NOMO-1 (cell line): ENCODE results near the gene CRYGS.
"Not testable (repeated sequence)": the region's sequence is repeated elsewhere in the genome, so short reads cannot be mapped to it uniquely, and the experiment has no call there.

Source experiments
- DNase-seq, 2 experiments: peaks; one replicate each; lab custom pipeline; 2025; ENCODE audit not compliant: unreplicated experiment in 2 of 2; lab: John Stamatoyannopoulos, UW

Gene CRYGS

GRCh38 chr3:186544281-186544680 is at the start of gene CRYGS:
Gene CRYGS (minus strand): TSS chr3:186544380. CDS start chr3:186544326, 54 bp downstream.
- no peak for DNase-seq

- no peak for DNase-seq
Observed at GRCh38 chr3:186593862-186594261, 49.7 kb upstream of the CRYGS start.

- DNase-seq = no peak
Observed at GRCh38 chr3:186592682-186593081, 48.5 kb upstream of the CRYGS start.

GRCh38 chr3:186590580-186591295 is 46.6 kb upstream of the CRYGS start:
- no peak for DNase-seq

GRCh38 chr3:186589856-186590579 is 45.8 kb upstream of the CRYGS start:
- DNase-seq = no peak

- DNase-seq = peak in 1 of 2 experiments; percentile 8
Observed at GRCh38 chr3:186589121-186589520, 44.9 kb upstream of the CRYGS start.

GRCh38 chr3:186588632-186589031 is 44.5 kb upstream of the CRYGS start:
- DNase-seq = no peak

- no peak for DNase-seq
Observed at GRCh38 chr3:186587183-186587582, 43.0 kb upstream of the CRYGS start.

- not testable (repeated sequence) for DNase-seq
Observed at GRCh38 chr3:186586245-186586644, 42.1 kb upstream of the CRYGS start.

- no peak for DNase-seq
Observed at GRCh38 chr3:186583831-186584230, 39.7 kb upstream of the CRYGS start.

- DNase-seq = no peak
Observed at GRCh38 chr3:186582541-186582940, 38.4 kb upstream of the CRYGS start.

- no peak for DNase-seq
Observed at GRCh38 chr3:186580785-186581184, 36.6 kb upstream of the CRYGS start.

- no peak for DNase-seq
Observed at GRCh38 chr3:186577521-186577920, 33.3 kb upstream of the CRYGS start.

GRCh38 chr3:186571644-186572013 is 27.4 kb upstream of the CRYGS start:
- peak; percentile 28 to 73 for DNase-seq

- DNase-seq = no peak
Observed at GRCh38 chr3:186570941-186571643, 26.9 kb upstream of the CRYGS start.

GRCh38 chr3:186570096-186570940 is 26.1 kb upstream of the CRYGS start, which contains the start of gene DNAJB11:
Gene DNAJB11 (plus strand): TSS chr3:186570720. CDS start chr3:186570898, 178 bp downstream.
- DNase-seq = peak; percentile 100

- no peak for DNase-seq
Observed at GRCh38 chr3:186569779-186570095, 25.6 kb upstream of the CRYGS start.

GRCh38 chr3:186569361-186569760 is 25.2 kb upstream of the CRYGS start:
- not testable (repeated sequence) for DNase-seq

GRCh38 chr3:186567072-186567921 is 23.1 kb upstream of the CRYGS start, which contains the start of gene TBCCD1:
Gene TBCCD1 (minus strand): TSS chr3:186567339. CDS start chr3:186564329, 3,010 bp downstream.
- DNase-seq = peak; percentile 87 to 96

GRCh38 chr3:186566772-186567071 is 22.5 kb upstream of the CRYGS start:
- no peak for DNase-seq
